GM06990 (cell line): ENCODE measurements around the gene SLC35F3.
A peak's percentile ranks its signal among the peaks of the same experiment; 100 is the strongest.
"Not testable (repeated sequence)": the region's sequence is repeated elsewhere in the genome, so short reads cannot be mapped to it uniquely, and the experiment has no call there.

ENCODE experiments used
- DNase-seq: peaks from one replicate; pipeline ENCODE4 v3.0.0-alpha.2; 2011; ENCODE audit not compliant: insufficient read length; ENCODE audit errors: extremely low read depth
- H3K27me3 ChIP-seq: replicated peaks from 2 replicates; pipeline ENCODE4 v1.6.0; 2011; ENCODE audit warnings: low read length; ENCODE audit not compliant: control insufficient read depth, insufficient read depth
- H3K36me3 ChIP-seq: 2 replicates; pipeline ENCODE4 v1.5.1; 2011; ENCODE audit warnings: low read length; ENCODE audit not compliant: control insufficient read depth, insufficient read depth
- H3K4me3 ChIP-seq: replicated peaks from 2 replicates; pipeline ENCODE4 v1.5.1; 2011; ENCODE audit warnings: low read depth, mild to moderate bottlenecking, control low read depth, low read length
- CTCF ChIP-seq: IDR thresholded peaks from 2 replicates; pipeline ENCODE4 v1.5.1; 2011; ENCODE audit warnings: low read length, control low read depth, mild to moderate bottlenecking, inconsistent platforms; ENCODE audit not compliant: insufficient read depth, poor library complexity, severe bottlenecking

Gene SLC35F3

GRCh38 chr1:234337233-234337632 is 432.8 kb downstream of the SLC35F3 start:
- DNase-seq, result no peak
- no peaks in the 10 kb centered on the region for H3K27me3 ChIP-seq
- no peak for TF ChIP-seq CTCF
- H3K4me3 ChIP-seq, result no peak overlapping the region
- no peaks in the 10 kb centered on the region for H3K36me3 ChIP-seq

GRCh38 chr1:234340528-234340927 is 436.1 kb downstream of the SLC35F3 start:
- Histone ChIP-seq H3K36me3 (no peaks in the 10 kb centered on the region), H3K4me3 (no peak overlapping the region), H3K27me3 (no peaks in the 10 kb centered on the region)
- TF ChIP-seq CTCF, result no peak
- no peak for DNase-seq

DNA sequence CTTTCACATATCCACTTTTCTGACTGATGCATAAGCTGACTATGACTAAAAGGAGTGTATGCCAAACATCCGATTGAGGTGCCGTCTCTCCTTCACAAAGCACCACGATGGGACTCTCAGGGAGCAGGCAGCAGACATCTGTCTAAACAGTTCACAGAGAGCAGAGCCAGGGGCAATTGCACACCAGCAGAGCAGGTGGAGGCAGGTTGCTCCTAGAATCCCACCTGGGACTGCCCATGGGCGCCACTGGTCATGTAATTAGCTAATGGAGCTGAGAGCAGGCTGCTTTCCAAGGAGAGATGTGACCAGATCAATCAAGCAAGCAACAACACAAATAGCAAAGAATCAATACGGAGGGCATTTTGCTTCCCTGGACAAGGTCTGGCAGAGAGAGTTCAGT is 438.3 kb downstream of the SLC35F3 start:
- no peak for TF ChIP-seq CTCF
- H3K36me3 ChIP-seq, result no peaks in the 10 kb centered on the region
- H3K4me3 ChIP-seq, result no peak overlapping the region
- no peaks in the 10 kb centered on the region for H3K27me3 ChIP-seq
- DNase-seq, result no peak

DNA sequence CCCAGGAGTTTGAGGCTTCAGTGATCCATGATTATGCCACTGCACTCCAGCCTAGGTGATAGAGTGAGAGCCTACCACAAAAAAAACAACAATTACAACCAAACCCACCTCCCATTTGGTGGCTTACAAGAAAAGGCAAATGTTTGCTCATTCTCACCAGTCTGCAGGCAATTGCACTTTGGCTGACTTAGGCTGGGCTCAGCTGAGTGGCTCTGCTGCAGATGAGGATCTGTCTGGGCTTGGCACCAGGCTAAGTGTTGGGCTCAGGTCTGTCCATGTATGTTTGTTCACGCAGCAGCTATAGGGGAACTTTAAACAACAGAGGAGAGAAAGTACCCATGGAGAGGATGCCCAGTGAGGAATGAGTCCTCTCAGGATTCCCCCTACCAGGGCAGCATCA is 440.8 kb downstream of the SLC35F3 start:
- H3K4me3 ChIP-seq, result no peak overlapping the region
- H3K36me3 ChIP-seq, result no peaks in the 10 kb centered on the region
- DNase-seq, result no peak
- no peaks in the 10 kb centered on the region for H3K27me3 ChIP-seq
- TF ChIP-seq CTCF, result no peak

DNA sequence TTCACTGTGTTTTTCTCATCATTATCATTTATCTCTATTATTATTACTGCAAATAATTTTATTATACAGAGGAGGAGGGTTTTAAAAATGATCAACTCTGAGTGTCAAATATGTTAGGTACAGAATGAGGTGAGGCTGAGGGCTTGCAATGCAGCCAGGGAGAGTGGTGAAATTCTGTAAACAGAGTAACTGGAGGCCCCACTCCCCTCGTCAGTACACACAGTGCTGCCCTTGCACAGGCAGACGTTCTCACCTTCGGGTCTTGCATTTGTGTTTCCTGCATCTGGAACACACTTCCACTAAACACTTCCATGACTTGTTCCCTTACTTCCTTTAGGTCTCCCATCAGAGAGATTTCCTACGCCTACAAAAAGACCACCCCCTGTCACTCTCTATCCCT is 444.5 kb downstream of the SLC35F3 start:
- H3K4me3 ChIP-seq, result no peak overlapping the region
- TF ChIP-seq CTCF, result no peak
- no peaks in the 10 kb centered on the region for H3K27me3 ChIP-seq
- DNase-seq, result no peak
- H3K36me3 ChIP-seq, result no peaks in the 10 kb centered on the region

GRCh38 chr1:234355782-234356510 is 451.5 kb downstream of the SLC35F3 start:
- H3K4me3 ChIP-seq, result no peak overlapping the region
- no peak for DNase-seq
- TF ChIP-seq CTCF, result no peak
- H3K36me3 ChIP-seq, result no peaks in the 10 kb centered on the region
- H3K27me3 ChIP-seq, result no peaks in the 10 kb centered on the region

GRCh38 chr1:234356615-234357269 is 452.3 kb downstream of the SLC35F3 start:
- DNase-seq, result peak; percentile 74
- not testable (repeated sequence) for H3K27me3 ChIP-seq, H3K36me3 ChIP-seq
- peak overlapping the region; percentile 65 for H3K4me3 ChIP-seq
